ENCODE measurements around the gene RASL10B.

DNA sequence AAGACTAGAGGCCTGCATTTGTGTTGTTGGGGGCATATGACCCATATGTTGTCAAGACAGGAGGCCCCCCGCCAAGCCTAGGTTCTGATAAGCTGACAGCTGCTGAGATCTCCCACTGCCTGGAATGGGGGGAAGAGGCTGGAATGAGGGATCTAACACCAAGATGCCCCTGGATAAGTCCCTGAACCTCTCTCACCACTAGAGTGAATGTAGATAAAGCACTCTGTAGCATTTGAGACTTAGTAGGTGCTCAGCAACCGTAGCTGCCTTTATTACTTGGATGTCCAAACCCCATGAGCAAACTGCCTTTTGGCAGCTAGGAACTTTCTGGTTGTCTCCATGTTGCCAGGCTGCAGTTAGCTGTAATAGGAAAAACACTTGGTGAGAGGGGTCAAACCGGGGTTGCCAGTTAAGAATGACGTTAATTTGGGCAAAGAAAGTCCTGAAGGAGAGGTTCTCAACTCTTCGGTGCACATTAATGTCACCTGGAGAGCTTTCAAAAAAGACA, 4.4 kb upstream of the RASL10B start:
- TF ChIP-seq EZH2phosphoT487 (IDR thresholded peaks at IDR 0.05; ENCODE audit: borderline replicate concordance, low read length): no peak
- TF ChIP-seq, protein P1, sequence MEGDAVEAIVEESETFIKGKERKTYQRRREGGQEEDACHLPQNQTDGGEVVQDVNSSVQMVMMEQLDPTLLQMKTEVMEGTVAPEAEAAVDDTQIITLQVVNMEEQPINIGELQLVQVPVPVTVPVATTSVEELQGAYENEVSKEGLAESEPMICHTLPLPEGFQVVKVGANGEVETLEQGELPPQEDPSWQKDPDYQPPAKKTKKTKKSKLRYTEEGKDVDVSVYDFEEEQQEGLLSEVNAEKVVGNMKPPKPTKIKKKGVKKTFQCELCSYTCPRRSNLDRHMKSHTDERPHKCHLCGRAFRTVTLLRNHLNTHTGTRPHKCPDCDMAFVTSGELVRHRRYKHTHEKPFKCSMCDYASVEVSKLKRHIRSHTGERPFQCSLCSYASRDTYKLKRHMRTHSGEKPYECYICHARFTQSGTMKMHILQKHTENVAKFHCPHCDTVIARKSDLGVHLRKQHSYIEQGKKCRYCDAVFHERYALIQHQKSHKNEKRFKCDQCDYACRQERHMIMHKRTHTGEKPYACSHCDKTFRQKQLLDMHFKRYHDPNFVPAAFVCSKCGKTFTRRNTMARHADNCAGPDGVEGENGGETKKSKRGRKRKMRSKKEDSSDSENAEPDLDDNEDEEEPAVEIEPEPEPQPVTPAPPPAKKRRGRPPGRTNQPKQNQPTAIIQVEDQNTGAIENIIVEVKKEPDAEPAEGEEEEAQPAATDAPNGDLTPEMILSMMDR (IDR thresholded peaks at IDR 0.05; ENCODE audit: low read depth, low read length, poor library complexity, severe bottlenecking): no peak

Measured in DOHH2 (cell line).